Mammary epithelial cell (primary cell): Measurements from ENCODE around the gene TNFAIP8L3.

Experiments used
- CTCF ChIP-seq, 2 donors: IDR thresholded peaks in 1 of 2; conservative IDR thresholded peaks in 1 of 2; 2 replicates each; pipeline ENCODE4 v1.5.1; 2011 to 2012; ENCODE audit warnings: inconsistent platforms in 2 of 2, low read length in 2 of 2, mild to moderate bottlenecking in 2 of 2, control low read depth in 1 of 2, low read depth in 1 of 2; ENCODE audit not compliant: insufficient read depth in 1 of 2; ENCODE audit errors: extremely low read depth in 1 of 2
- EZH2 ChIP-seq: IDR thresholded peaks from 2 replicates; pipeline ENCODE4 v1.6.1; 2012; ENCODE audit warnings: low read length, inconsistent platforms, borderline replicate concordance

DNA sequence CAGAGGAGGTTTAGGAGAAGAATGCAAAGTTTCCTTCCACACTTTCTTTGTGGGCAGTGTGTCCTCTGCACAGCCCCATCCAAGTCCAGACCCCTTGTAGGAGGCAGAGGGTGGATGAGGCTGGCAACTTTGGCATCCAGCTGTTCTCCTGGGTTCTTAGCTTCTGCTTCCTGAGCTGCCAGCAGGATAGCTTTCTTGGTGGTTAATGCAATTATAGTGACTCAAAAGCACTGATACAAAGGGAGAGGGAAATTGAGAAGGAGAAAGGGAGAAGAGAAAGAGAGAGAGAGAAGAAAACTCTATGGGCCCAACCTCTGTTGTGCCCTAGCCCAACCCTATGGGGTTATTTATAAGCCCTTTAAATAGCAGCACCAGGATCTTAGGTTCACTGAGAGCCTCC is 4.5 kb upstream of the TNFAIP8L3 start:
- TF ChIP-seq CTCF (conservative IDR thresholded peaks at IDR 0.05 in 1 of 2, IDR thresholded peaks at IDR 0.05 in 1 of 2; ENCODE audit: extremely low read depth in 1 of 2, insufficient read depth in 1 of 2, low read depth in 1 of 2, low read length in 2 of 2) = no peak
- TF ChIP-seq EZH2 = no peak
